ENCODE measurements around the gene MEX3C.

DNA sequence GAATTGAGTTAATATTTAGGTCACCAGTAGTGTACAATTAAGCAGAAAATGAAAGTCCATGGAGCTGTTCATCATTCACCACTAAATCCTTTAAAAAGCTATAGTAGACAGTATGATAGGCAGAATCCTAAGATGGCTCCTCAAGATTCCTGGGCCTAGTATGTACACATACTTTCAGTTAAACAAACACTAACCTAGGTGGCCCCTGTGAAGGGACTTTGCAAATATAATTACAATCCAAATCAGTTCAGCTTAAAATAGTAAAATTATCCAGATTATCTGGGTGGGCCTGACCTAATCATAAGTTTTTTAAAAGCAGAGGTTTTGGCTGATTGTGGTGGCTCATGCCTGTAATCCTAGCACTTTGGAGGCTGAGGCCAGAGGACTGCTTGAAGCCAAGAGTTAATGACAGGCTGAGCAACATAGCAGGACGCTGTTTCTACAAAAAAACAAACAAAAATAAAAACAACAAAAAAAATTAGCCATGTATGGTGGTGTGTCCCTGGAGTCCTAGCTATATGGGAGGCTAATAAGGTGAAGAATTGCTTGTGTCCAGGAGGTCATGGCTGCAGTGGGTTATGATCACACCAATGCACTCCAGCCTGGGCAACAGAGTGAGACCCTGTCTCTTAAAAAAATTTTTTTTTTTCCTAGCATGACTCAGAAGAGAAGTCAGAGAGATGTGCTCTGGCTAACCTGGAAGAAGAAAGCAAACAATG, 13.9 kb downstream of the MEX3C start:
- TF ChIP-seq CTCF (IDR thresholded peaks at IDR 0.05; ENCODE audit: poor library complexity, severe bottlenecking) (no peak), EZH2 (IDR thresholded peaks at IDR 0.05; ENCODE audit: borderline replicate concordance, insufficient read depth, low read length, poor library complexity, severe bottlenecking) (no peak), SMC3 (conservative IDR thresholded peaks at IDR 0.05; ENCODE audit: poor library complexity) (no peak), MXI1 (conservative IDR thresholded peaks at IDR 0.05; ENCODE audit: poor library complexity, severe bottlenecking) (no peak), EP300 (conservative IDR thresholded peaks at IDR 0.05; ENCODE audit: poor library complexity, severe bottlenecking) (no peak), POLR2AphosphoS5 (IDR thresholded peaks at IDR 0.05) (no peak), TAF1 (IDR thresholded peaks at IDR 0.05; ENCODE audit: low read depth) (no peak)
- TF ChIP-seq, protein P1, sequence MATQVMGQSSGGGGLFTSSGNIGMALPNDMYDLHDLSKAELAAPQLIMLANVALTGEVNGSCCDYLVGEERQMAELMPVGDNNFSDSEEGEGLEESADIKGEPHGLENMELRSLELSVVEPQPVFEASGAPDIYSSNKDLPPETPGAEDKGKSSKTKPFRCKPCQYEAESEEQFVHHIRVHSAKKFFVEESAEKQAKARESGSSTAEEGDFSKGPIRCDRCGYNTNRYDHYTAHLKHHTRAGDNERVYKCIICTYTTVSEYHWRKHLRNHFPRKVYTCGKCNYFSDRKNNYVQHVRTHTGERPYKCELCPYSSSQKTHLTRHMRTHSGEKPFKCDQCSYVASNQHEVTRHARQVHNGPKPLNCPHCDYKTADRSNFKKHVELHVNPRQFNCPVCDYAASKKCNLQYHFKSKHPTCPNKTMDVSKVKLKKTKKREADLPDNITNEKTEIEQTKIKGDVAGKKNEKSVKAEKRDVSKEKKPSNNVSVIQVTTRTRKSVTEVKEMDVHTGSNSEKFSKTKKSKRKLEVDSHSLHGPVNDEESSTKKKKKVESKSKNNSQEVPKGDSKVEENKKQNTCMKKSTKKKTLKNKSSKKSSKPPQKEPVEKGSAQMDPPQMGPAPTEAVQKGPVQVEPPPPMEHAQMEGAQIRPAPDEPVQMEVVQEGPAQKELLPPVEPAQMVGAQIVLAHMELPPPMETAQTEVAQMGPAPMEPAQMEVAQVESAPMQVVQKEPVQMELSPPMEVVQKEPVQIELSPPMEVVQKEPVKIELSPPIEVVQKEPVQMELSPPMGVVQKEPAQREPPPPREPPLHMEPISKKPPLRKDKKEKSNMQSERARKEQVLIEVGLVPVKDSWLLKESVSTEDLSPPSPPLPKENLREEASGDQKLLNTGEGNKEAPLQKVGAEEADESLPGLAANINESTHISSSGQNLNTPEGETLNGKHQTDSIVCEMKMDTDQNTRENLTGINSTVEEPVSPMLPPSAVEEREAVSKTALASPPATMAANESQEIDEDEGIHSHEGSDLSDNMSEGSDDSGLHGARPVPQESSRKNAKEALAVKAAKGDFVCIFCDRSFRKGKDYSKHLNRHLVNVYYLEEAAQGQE (IDR thresholded peaks at IDR 0.05; ENCODE audit: borderline replicate concordance), result no peak

All from neural cell (in vitro differentiated cells).